ENCODE results near the gene SLC6A6.

- TF ChIP-seq CTCF (IDR thresholded peaks at IDR 0.05) (no peak), POLR2A (IDR thresholded peaks at IDR 0.05) (no peak)
Measured at GRCh38 chr3:14497321-14497720, 94.9 kb downstream of the SLC6A6 start.

All from lower leg skin (tissue), 3 donors.